ENCODE measurements around the gene DYNLT2.
"Not testable (repeated sequence)": the region's sequence is repeated elsewhere in the genome, so short reads cannot be mapped to it uniquely, and the experiment has no call there.

The DYNLT2 gene

GRCh38 chr6:169701311-169701953 is 49.9 kb downstream of the DYNLT2 start:
- DNase-seq (ENCODE audit: low read depth), result no peak

- no peak for DNase-seq (ENCODE audit: low read depth)
These were observed 51.1 kb downstream of the DYNLT2 start for GRCh38 chr6:169700296-169700695.

GRCh38 chr6:169697115-169697514 is 54.3 kb downstream of the DYNLT2 start:
- not testable (repeated sequence) for DNase-seq (ENCODE audit: low read depth)

GRCh38 chr6:169695131-169695530 is 56.2 kb downstream of the DYNLT2 start:
- no peak for DNase-seq (ENCODE audit: low read depth)

GRCh38 chr6:169692516-169692915 is 58.9 kb downstream of the DYNLT2 start:
- no peak for DNase-seq (ENCODE audit: low read depth)

- no peak for DNase-seq (ENCODE audit: low read depth)
These were observed 60.1 kb downstream of the DYNLT2 start for GRCh38 chr6:169691260-169691659.
